Measurements from ENCODE around the gene PLVAP.

PLVAP gene

DNA sequence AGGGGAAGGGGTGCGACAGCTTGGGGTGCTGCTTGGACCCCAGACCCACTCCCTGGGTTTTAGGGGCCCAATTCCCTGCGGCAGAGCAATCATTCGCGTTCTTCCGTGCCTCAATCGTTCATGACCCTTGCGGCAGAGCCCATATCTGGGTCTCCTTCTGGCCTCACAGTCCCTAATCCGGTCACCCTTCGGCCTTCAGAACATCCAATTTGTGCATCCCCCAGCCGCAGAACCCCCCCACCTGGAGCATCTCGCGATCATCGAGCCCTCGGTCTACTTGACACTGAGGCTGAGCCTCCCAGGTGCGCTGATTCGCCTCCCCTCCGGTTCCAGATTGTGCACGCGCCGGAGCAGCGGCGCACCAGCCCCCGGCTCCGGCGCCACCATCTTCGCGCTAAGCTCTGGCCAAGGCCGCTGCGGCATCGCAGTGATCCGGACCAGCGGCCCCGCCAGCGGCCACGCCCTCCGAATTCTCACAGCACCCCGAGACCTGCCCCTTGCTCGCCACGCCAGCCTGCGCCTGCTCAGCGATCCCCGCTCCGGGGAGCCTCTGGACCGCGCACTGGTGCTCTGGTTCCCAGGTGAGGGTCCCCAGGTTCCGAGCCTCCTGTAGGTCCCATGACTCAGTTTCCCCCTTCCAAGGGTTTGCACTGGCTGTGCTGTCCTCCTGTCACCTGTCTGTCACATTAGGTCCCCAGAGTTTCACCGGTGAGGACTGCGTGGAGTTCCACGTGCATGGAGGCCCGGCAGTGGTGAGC, 39.3 kb downstream of the PLVAP start:
- DNase-seq (ENCODE audit: extremely low read depth, low read depth) = no peak
- TF ChIP-seq, protein P1, sequence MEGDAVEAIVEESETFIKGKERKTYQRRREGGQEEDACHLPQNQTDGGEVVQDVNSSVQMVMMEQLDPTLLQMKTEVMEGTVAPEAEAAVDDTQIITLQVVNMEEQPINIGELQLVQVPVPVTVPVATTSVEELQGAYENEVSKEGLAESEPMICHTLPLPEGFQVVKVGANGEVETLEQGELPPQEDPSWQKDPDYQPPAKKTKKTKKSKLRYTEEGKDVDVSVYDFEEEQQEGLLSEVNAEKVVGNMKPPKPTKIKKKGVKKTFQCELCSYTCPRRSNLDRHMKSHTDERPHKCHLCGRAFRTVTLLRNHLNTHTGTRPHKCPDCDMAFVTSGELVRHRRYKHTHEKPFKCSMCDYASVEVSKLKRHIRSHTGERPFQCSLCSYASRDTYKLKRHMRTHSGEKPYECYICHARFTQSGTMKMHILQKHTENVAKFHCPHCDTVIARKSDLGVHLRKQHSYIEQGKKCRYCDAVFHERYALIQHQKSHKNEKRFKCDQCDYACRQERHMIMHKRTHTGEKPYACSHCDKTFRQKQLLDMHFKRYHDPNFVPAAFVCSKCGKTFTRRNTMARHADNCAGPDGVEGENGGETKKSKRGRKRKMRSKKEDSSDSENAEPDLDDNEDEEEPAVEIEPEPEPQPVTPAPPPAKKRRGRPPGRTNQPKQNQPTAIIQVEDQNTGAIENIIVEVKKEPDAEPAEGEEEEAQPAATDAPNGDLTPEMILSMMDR (IDR thresholded peaks at IDR 0.05; ENCODE audit: low read depth, low read length) = no peak

DNA sequence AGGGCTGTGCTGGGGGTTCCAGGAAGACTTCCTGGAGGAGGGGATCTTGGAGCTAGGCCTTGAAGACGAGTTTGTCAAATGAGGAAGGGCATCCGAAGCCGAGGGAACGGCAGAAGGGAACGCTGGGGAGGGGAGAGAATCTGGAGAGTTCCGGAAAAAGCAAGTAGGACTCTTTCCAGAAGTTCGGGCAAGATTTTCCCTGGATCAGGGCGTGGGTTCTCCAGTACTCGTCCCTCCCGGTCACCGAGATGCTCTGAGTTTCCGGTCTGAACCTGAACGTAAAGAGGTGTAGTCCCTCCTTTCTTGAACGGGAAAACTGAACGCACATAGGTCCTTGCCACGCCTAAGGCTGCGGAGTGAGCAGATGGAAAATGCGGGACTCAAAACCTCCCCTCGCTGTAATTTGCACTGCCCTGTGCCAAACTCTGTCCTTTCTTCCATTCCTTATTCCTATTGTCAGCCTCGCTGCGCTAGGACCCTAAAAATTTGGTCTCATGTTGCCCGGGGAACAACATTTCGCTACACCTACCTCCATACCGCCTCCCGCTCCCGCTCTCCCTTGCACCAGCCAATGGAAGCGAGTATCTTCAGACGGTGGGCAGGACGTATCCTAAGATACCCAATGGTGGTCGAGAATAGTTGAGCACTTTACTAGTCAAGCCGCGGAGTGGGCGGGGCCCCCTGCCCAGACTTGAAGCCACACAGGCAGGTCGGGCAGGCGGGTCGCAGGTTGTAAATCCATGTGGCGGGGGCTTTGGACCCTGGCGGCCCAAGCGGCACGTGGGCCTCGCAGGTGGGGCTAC, 40.1 kb downstream of the PLVAP start, which contains the start of gene GTPBP3:
GTPBP3 (plus strand) TSS at position 682 of the 803 bp plus-strand sequence; CDS start at position 741, 59 bp downstream.
- DNase-seq (ENCODE audit: extremely low read depth, low read depth) = peak; percentile 91
- TF ChIP-seq, protein P1 (IDR thresholded peaks at IDR 0.05; ENCODE audit: low read depth, low read length) = no peak

DNA sequence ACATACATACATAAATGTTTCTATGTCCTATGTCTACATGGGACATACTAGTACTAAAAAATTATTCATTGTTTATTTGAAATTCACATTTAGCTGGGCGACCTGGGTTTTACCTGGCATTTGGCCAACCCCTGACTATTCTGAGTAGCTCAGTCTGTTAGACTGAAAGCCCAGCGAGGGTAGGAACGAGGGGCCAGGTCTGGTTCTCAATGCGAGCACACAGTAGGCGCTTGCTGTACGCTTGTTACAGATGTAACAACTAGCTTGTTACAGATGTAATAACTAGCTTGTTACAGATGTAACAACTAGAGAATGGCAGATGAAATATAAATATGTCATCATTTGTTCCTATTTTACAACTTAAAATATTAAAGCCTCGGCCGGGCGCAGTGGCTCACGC, 41.6 kb downstream of the PLVAP start:
- TF ChIP-seq, protein P1 (IDR thresholded peaks at IDR 0.05; ENCODE audit: low read depth, low read length) = no peak
- no peak for DNase-seq (ENCODE audit: extremely low read depth, low read depth)

DNA sequence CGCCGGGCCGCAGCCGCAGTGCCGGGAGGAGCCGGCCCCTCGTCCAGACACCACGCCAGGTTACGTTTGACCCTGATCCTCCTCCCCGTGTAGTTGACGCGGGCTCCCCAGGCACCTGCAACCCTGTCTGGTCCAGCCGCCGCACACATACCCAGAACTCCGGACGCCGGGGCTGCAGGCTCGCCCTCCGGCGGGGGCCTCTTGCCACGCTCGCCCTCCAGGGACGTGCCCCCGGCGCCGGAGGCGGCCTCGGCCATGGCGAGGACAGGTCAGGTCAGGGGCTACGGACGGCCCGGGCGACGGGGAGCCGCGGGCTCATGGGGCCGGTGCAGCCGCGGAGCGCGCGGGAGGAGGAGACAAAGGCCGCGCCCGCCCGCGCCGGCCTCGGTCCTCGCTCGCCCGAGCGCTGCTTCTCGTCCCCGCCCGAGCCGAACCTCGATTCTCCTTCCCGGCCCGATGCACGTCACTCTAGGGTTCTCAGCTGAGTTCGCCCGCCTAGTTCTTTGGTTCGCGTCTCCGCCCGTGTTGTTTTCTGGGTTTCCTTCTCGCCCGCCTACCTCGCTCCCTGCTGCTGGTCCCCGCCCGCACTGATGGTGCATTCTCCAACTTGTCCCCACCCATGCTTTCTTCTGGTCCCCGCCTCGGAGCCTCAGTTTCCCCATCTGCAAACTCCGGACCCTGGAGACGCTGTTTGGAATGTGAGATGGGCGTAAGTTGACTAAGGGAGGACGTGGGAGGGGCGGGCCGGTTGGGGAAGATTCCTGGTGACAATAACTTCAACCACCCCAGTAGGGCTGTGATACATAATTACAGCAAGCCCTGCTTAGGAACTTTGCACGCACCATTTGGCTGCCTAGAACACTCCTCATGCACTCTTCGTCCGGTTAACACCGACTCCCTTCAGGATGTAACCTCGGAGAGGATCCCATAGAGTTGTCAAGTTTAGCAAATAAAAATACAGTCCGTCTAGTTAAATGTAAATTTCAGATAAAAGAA, 42.4 kb downstream of the PLVAP start, which contains the start of gene ANO8:
ANO8 (minus strand) TSS at position 442 of the 996 bp plus-strand sequence; CDS start at position 257, 185 bp downstream.
- DNase-seq (ENCODE audit: extremely low read depth, low read depth) = peak; percentile 98
- TF ChIP-seq, protein P1 (IDR thresholded peaks at IDR 0.05; ENCODE audit: low read depth, low read length) = no peak

DNA sequence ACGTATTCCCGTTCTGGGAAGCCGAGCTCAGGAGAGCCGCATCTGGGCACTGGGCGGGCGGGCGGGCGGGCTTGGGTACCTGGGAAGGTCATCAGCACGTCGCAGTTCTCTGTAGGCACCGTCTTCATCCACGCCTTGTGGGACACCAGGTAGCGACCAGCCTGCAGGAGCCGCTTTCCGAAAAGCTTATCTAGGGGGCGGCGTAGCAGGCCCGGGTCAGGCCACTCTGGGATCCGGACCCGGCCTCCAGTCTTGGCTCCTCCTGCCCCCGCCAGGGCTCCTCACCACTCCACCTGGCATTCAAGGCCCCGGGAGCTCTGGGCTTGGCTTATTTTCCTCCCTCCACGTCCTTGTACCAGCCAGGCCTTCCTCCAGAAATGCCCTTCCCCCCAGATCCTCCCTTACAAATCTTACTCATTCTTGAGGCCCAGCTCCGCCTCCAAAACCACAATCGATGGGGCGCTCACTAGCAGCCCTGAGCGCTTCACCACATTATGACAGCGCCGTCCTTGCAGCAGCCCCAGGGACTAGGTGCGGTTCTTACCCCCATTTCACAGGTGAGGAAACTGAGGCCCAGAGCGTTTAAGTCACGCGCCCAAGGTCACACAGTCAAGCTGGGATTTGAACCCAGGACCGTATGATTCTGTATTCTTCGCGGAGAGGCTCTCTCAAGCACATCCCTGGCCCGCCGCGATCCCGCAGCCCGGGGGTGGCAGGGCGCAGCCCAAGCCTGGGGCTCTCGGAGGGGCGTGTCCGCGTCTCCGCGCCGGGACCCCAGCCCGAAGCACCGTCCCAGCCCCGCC, 43.3 kb downstream of the PLVAP start:
- DNase-seq (ENCODE audit: extremely low read depth, low read depth) = no peak
- TF ChIP-seq, protein P1 (IDR thresholded peaks at IDR 0.05; ENCODE audit: low read depth, low read length) = no peak

All from AG09319 (cell line).